Mononuclear cell (primary cell): Measurements from ENCODE around the gene PLIN3. TPM values are rescaled to one million over a fixed set of nuclear protein-coding genes. Genes with fewer than 3 reads are reported as not detected.
"Not testable (repeated sequence)": the region's sequence is repeated elsewhere in the genome, so short reads cannot be mapped to it uniquely, and the experiment has no call there.

Experiments used
- H3K27me3 ChIP-seq: 2 replicates; pipeline ENCODE4 v1.6.0; 2011; ENCODE audit warnings: low read length, control low read depth; ENCODE audit not compliant: insufficient read depth
- H3K4me1 ChIP-seq: 2 replicates; pipeline ENCODE4 v1.5.1; 2011; ENCODE audit warnings: mild to moderate bottlenecking, low read length, control low read depth; ENCODE audit not compliant: insufficient read depth
- H3K4me3 ChIP-seq: 2 replicates; pipeline ENCODE4 v1.5.1; 2011; ENCODE audit warnings: mild to moderate bottlenecking, low read length, moderate library complexity
- H3K9me3 ChIP-seq: 2 replicates; pipeline ENCODE4 v1.5.1; 2011; ENCODE audit warnings: low read depth, mild to moderate bottlenecking, control low read depth, low read length
- total RNA-seq: library from RNA; depleted of rRNA; stranded (reverse); fragments of >200 nt; gene quantifications from one replicate; pipeline ENCODE4 v1.2.3, GENCODE V29; 2012

PLIN3 gene
- total RNA-seq, 1 donor, result 44.1 TPM

GRCh38 chr19:4815426-4816201, 51.9 kb downstream of the PLIN3 start:
- Histone ChIP-seq H3K4me3 (no peak overlapping the region), H3K9me3 (no peaks in the 10 kb centered on the region), H3K4me1 (peaks cover 51% of the 10 kb centered on the region), H3K27me3 (no peaks in the 10 kb centered on the region)

- Histone ChIP-seq H3K27me3 (no peaks in the 10 kb centered on the region), H3K4me1 (peaks cover 54% of the 10 kb centered on the region), H3K9me3 (no peaks in the 10 kb centered on the region), H3K4me3 (no peak overlapping the region)
These were observed 52.6 kb downstream of the PLIN3 start for GRCh38 chr19:4814625-4815425.

DNA sequence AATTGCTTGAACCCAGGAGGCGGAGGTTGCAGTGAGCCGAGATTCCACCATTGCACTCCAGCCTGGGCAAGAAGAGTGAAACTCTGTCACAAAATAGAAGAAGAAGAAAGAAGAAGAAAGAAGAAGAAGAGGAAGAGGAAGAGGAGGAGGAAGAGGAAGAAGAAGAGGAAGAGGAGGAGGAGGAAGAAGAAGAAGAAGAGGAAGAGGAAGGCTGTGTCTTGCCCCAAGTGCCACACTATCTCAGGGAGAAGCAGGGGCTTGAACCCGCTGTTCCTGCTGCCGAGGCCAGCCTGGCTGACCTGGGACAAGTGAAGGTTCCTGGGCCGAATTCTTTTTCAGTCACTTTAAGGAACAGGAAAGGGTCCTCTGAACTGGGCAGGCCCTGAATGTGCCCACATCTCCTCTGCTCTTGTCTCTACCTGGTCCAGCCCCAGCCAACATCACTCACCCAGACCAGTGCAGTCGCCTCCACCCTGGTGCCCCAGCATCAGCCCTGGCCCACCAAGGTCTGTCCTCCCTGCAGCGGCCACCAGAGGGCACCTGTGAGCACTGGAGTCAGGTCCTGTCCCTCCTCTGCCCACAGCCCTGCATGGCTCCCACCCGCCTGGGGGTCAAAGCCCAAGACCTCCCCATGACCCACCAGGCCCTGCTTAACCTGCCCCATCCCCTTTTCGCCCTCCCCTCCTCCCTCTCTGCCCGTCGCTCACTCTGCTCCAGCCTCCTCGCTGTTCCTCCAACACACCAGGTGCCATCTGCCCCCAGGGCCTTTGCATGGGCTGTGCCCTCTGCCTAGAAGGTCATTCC, 55.9 kb downstream of the PLIN3 start:
- Histone ChIP-seq H3K27me3 (no peaks in the 10 kb centered on the region), H3K9me3 (no peaks in the 10 kb centered on the region), H3K4me1 (peaks cover 87% of the 10 kb centered on the region), H3K4me3 (no peak overlapping the region)

DNA sequence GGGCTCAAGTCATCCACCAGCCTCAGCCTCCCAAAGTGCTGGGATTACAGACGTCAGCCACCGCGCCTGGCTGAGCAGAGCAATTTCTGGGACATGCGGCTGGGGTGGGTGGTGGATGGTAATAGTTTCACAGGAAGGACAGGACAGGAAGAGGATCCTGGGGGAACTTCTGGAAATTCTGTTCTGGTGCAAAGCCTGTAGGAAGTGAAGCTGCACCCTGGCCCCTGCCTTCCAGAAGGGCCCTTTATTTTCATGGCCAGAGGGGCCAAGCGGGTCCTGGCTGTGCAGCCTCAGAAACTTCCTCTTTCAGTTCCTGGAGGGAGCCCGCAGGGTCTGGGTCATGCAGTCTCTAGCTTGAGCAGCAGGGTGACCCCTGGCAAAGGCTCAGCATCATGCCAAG, 60.3 kb downstream of the PLIN3 start:
- Histone ChIP-seq H3K4me1 (peaks cover 60% of the 10 kb centered on the region), H3K27me3 (no peaks in the 10 kb centered on the region), H3K4me3 (no peak overlapping the region), H3K9me3 (no peaks in the 10 kb centered on the region)

GRCh38 chr19:4806384-4806783, 61.1 kb downstream of the PLIN3 start:
- Histone ChIP-seq H3K9me3 (no peaks in the 10 kb centered on the region), H3K27me3 (no peaks in the 10 kb centered on the region), H3K4me3 (no peak overlapping the region), H3K4me1 (peaks cover 52% of the 10 kb centered on the region)

DNA sequence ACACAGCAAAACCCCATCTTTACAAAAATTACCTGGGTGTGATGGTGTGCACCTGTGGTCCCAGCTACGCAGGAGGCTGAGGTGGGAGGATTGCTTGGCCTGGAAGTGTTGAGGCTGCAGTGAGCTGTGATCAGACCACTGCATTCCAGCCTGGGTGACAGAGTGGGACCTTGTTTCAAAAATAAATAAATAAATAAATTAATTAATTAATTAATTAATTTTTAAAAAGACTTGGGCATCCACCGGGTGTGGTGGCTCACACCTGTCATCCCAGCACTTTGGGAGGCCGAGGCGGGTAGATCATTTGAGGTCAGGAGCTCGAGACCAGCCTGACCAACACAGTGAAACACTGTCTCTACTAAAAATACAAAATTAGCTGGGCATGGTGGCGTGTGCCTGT, 62.3 kb downstream of the PLIN3 start:
- not testable (repeated sequence) for H3K4me3 ChIP-seq, H3K9me3 ChIP-seq, H3K27me3 ChIP-seq
- H3K4me1 ChIP-seq, result peaks cover 44% of the 10 kb centered on the region

GRCh38 chr19:4803736-4804695, 63.5 kb downstream of the PLIN3 start:
- Histone ChIP-seq H3K27me3 (no peaks in the 10 kb centered on the region), H3K9me3 (no peaks in the 10 kb centered on the region), H3K4me3 (no peak overlapping the region), H3K4me1 (peaks cover 35% of the 10 kb centered on the region)

DNA sequence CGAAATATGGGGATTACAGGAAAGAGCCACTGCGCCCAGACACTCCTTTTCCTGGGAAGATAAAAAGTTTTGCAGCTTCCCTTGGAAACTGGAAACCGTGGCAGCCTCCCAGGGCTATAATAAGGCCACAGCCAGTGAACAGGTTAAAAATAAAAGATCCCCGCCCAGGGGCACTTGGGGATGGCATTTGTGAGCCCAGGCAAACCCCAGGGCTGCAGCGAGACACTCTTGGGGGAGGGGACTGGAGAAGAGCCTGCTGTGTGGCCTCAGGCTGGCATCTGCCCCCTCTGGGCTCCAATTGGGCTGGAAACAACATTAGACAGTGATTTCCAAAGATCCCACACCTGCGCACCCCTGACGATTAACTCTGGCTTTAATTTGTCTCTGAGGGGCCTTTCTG, 64.8 kb downstream of the PLIN3 start:
- Histone ChIP-seq H3K27me3 (no peaks in the 10 kb centered on the region), H3K4me3 (no peak overlapping the region), H3K4me1 (peaks cover 22% of the 10 kb centered on the region), H3K9me3 (no peaks in the 10 kb centered on the region)

DNA sequence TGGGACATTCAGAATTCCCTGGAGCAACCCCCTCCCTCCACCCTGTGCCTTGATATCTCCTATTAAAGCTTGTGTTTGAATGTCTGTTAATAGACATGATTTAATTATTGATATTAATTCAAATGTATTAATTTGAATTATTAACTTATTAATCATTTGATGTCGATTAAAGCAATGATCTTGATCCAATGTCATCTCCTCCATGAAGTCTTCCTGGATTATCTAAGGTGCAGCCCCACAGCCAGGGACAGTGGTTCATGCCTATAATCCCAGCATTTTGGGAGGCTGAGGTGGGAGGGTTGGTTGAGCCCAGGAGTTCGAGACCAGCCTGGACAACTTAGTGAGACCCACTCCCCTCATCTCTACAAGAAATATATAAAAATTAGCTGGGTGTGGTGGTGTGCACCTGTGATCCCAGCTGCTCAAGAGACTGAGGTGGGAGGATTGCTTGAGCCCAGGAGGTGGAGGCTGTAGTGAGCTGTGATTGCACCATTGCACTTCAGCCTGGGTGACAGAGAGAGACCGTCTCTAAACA, 66.3 kb downstream of the PLIN3 start:
- Histone ChIP-seq H3K4me3 (no peak overlapping the region), H3K27me3 (no peaks in the 10 kb centered on the region), H3K9me3 (no peaks in the 10 kb centered on the region), H3K4me1 (peaks cover 6% of the 10 kb centered on the region)

DNA sequence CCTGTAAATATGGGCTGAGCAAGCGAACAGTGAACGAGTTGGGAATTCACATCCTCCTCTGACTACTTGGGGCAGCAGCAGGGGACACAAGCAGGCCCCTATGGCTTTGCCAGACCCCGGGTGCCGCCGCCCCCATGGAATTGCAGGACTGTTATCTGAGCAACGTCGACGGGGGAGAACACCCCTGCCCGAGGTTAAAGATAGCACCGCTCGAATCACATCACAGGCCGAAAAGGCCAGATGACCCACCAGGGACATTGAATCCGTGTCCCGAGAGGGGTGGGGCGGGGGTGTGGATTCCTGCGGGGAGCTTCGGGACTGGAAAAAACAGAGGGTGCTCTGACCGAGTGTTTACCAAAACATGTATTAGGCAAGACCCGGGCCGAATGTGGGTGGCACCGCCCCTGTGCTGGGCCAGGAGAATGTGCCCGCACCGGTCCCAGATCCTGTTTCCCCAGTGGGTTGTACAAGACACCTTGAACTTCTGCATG, 66.8 kb downstream of the PLIN3 start:
- Histone ChIP-seq H3K27me3 (no peaks in the 10 kb centered on the region), H3K4me3 (no peak overlapping the region), H3K4me1 (peaks cover 4% of the 10 kb centered on the region), H3K9me3 (no peaks in the 10 kb centered on the region)

DNA sequence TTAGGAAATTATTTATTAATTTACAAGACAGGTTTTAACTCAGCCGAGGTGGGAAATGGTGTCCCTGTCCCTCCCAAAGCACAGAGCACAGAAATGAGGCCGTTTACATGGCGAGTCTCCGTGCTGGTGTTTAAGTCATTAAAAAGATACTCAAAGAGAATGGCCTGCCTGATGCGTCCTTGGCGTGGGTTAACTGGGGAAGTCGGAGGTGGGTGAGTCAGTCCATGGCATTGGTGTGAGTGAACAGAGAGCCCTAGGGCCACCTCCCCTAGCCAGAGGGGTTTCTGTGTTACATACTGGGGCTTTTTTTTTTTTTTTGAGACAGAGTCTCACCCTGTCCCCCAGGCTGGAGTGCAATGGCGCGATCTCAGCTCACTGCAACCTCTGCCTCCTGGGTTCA, 72.1 kb downstream of the PLIN3 start:
- Histone ChIP-seq H3K27me3 (no peaks in the 10 kb centered on the region), H3K9me3 (no peaks in the 10 kb centered on the region), H3K4me1 (peaks cover 32% of the 10 kb centered on the region), H3K4me3 (no peak overlapping the region)

- no peaks in the 10 kb centered on the region for H3K9me3 ChIP-seq
- H3K4me3 ChIP-seq, result no peak overlapping the region
- no peaks in the 10 kb centered on the region for H3K27me3 ChIP-seq
- peaks cover 32% of the 10 kb centered on the region for H3K4me1 ChIP-seq
These were observed 72.5 kb downstream of the PLIN3 start for GRCh38 chr19:4794971-4795370.

DNA sequence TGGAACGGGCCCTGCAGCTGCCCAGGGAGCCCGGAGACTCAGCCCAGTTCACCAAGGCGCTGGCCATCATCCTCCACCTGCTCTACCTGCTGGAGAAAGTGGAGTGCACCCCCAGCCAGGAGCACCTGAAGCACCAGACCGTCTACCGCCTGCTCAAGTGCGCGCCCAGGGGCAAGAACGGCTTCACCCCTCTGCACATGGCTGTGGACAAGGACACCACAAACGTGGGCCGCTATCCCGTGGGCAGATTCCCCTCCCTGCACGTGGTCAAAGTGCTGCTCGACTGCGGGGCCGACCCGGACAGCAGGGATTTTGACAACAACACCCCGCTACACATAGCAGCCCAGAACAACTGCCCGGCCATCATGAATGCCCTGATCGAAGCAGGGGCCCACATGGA, 74.2 kb downstream of the PLIN3 start:
- H3K27me3 ChIP-seq, H3K4me3 ChIP-seq, H3K9me3 ChIP-seq: not testable (repeated sequence)
- peaks cover 32% of the 10 kb centered on the region for H3K4me1 ChIP-seq

DNA sequence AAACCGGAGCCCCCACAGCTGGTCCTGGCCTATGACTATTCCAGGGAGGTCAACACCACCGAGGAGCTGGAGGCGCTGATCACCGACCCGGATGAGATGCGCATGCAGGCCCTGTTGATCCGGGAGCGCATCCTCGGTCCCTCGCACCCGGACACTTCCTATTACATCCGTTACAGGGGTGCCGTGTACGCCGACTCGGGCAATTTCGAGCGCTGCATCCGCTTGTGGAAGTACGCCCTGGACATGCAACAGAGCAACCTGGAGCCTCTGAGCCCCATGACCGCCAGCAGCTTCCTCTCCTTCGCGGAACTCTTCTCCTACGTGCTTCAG, 74.6 kb downstream of the PLIN3 start:
- H3K9me3 ChIP-seq, H3K4me3 ChIP-seq, H3K27me3 ChIP-seq: not testable (repeated sequence)
- H3K4me1 ChIP-seq, result peaks cover 32% of the 10 kb centered on the region
